WTC11 (cell line): Measurements from ENCODE around the gene FDXR.

Experiments used
- CREB1 ChIP-seq: sonication (generic); formaldehyde crosslinking; IDR thresholded peaks from 2 replicates; pipeline ENCODE4 v1.8.0; 2023; ENCODE audit warnings: mild to moderate bottlenecking, missing genetic modification reagents
- EMX1 ChIP-seq: fragments of 250-450 bp; sonication (Bioruptor Pico); IDR thresholded peaks from 2 replicates; pipeline ENCODE4 v1.8.0; 2021; ENCODE audit warnings: mild to moderate bottlenecking
- TCF7 ChIP-seq: sonication (generic); formaldehyde crosslinking; IDR thresholded peaks from 2 replicates; pipeline ENCODE4 v1.8.0; 2022; ENCODE audit warnings: mild to moderate bottlenecking, low read depth, missing genetic modification reagents, moderate library complexity
- TEAD1 ChIP-seq: sonication (generic); formaldehyde crosslinking; IDR thresholded peaks from 2 replicates; pipeline ENCODE4 v1.8.0; 2022; ENCODE audit warnings: mild to moderate bottlenecking, missing genetic modification reagents
- TEAD4 ChIP-seq: sonication (generic); formaldehyde crosslinking; IDR thresholded peaks from 2 replicates; pipeline ENCODE4 v1.8.0; 2022; ENCODE audit warnings: mild to moderate bottlenecking, missing genetic modification reagents
- ZNF423 ChIP-seq: fragments of 250-450 bp; sonication (Bioruptor Pico); IDR thresholded peaks from 2 replicates; pipeline ENCODE4 v2.1.2; 2022; ENCODE audit warnings: mild to moderate bottlenecking, moderate library complexity
- TF ChIP-seq, protein P1 (sequence below): fragments of 200-600 bp; IDR thresholded peaks from 2 replicates; pipeline ENCODE4 v1.8.0; 2022; ENCODE audit warnings: antibody characterized with exemption
- TF ChIP-seq, protein P2 (sequence below): sonication (generic); formaldehyde crosslinking; IDR thresholded peaks from 2 replicates; pipeline ENCODE4 v1.8.0; 2023; ENCODE audit warnings: missing genetic modification reagents, mild to moderate bottlenecking, borderline replicate concordance
- TF ChIP-seq, protein P3 (sequence below): sonication (generic); formaldehyde crosslinking; IDR thresholded peaks from 2 replicates; pipeline ENCODE4 v1.8.1; 2022; ENCODE audit warnings: low read depth, missing genetic modification reagents, borderline replicate concordance
- TF ChIP-seq, protein P4 (sequence below): sonication (generic); formaldehyde crosslinking; IDR thresholded peaks from 2 replicates; pipeline ENCODE4 v1.8.1; 2023; ENCODE audit warnings: mild to moderate bottlenecking, missing genetic modification reagents, borderline replicate concordance
- TF ChIP-seq, protein P5 (sequence below): sonication (generic); formaldehyde crosslinking; IDR thresholded peaks from 2 replicates; pipeline ENCODE4 v1.8.0; 2023; ENCODE audit warnings: mild to moderate bottlenecking, missing genetic modification reagents
- TF ChIP-seq, protein P6 (sequence below): sonication (generic); formaldehyde crosslinking; IDR thresholded peaks from 2 replicates; pipeline ENCODE4 v1.8.1; 2022; ENCODE audit warnings: mild to moderate bottlenecking, moderate library complexity, missing genetic modification reagents
- TF ChIP-seq, protein P7 (sequence below): sonication (generic); formaldehyde crosslinking; IDR thresholded peaks from 2 replicates; pipeline ENCODE4 v1.8.1; 2023; ENCODE audit warnings: mild to moderate bottlenecking, missing genetic modification reagents, moderate library complexity
- TF ChIP-seq, protein P8 (sequence below): sonication (generic); formaldehyde crosslinking; IDR thresholded peaks from 2 replicates; pipeline ENCODE4 v1.8.0; 2022; ENCODE audit warnings: mild to moderate bottlenecking, missing genetic modification reagents

DNA sequence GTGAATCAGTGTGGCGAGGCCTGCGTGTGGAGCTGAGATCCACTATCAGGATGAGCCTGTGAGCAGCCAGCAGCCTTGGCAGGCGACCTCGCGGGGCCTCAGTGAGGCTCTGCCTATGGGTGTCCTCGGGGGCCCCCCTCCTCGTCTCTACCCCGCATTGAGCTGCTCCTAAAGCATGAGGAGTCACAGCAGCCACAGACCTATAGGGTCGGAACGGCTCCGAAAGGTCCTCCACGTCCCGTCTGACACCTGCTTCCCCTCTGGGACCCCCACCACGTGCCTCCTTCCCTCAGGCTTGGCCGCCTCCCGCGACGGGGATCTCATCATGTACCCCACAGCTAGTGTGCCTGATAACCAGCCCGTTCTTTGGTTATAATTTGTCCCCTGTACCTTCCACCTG is 41.9 kb downstream of the FDXR start:
- no peak for TF ChIP-seq EMX1
- TF ChIP-seq, protein P1, sequence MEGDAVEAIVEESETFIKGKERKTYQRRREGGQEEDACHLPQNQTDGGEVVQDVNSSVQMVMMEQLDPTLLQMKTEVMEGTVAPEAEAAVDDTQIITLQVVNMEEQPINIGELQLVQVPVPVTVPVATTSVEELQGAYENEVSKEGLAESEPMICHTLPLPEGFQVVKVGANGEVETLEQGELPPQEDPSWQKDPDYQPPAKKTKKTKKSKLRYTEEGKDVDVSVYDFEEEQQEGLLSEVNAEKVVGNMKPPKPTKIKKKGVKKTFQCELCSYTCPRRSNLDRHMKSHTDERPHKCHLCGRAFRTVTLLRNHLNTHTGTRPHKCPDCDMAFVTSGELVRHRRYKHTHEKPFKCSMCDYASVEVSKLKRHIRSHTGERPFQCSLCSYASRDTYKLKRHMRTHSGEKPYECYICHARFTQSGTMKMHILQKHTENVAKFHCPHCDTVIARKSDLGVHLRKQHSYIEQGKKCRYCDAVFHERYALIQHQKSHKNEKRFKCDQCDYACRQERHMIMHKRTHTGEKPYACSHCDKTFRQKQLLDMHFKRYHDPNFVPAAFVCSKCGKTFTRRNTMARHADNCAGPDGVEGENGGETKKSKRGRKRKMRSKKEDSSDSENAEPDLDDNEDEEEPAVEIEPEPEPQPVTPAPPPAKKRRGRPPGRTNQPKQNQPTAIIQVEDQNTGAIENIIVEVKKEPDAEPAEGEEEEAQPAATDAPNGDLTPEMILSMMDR: no peak
- TF ChIP-seq, protein P2, sequence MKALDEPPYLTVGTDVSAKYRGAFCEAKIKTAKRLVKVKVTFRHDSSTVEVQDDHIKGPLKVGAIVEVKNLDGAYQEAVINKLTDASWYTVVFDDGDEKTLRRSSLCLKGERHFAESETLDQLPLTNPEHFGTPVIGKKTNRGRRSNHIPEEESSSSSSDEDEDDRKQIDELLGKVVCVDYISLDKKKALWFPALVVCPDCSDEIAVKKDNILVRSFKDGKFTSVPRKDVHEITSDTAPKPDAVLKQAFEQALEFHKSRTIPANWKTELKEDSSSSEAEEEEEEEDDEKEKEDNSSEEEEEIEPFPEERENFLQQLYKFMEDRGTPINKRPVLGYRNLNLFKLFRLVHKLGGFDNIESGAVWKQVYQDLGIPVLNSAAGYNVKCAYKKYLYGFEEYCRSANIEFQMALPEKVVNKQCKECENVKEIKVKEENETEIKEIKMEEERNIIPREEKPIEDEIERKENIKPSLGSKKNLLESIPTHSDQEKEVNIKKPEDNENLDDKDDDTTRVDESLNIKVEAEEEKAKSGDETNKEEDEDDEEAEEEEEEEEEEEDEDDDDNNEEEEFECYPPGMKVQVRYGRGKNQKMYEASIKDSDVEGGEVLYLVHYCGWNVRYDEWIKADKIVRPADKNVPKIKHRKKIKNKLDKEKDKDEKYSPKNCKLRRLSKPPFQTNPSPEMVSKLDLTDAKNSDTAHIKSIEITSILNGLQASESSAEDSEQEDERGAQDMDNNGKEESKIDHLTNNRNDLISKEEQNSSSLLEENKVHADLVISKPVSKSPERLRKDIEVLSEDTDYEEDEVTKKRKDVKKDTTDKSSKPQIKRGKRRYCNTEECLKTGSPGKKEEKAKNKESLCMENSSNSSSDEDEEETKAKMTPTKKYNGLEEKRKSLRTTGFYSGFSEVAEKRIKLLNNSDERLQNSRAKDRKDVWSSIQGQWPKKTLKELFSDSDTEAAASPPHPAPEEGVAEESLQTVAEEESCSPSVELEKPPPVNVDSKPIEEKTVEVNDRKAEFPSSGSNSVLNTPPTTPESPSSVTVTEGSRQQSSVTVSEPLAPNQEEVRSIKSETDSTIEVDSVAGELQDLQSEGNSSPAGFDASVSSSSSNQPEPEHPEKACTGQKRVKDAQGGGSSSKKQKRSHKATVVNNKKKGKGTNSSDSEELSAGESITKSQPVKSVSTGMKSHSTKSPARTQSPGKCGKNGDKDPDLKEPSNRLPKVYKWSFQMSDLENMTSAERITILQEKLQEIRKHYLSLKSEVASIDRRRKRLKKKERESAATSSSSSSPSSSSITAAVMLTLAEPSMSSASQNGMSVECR (CRISPR knock-in tag): no peak
- no peak for TF ChIP-seq ZNF423 (CRISPR knock-in tag)
- TF ChIP-seq, protein P3, sequence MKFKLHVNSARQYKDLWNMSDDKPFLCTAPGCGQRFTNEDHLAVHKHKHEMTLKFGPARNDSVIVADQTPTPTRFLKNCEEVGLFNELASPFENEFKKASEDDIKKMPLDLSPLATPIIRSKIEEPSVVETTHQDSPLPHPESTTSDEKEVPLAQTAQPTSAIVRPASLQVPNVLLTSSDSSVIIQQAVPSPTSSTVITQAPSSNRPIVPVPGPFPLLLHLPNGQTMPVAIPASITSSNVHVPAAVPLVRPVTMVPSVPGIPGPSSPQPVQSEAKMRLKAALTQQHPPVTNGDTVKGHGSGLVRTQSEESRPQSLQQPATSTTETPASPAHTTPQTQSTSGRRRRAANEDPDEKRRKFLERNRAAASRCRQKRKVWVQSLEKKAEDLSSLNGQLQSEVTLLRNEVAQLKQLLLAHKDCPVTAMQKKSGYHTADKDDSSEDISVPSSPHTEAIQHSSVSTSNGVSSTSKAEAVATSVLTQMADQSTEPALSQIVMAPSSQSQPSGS (CRISPR knock-in tag): no peak
- TF ChIP-seq, protein P4, sequence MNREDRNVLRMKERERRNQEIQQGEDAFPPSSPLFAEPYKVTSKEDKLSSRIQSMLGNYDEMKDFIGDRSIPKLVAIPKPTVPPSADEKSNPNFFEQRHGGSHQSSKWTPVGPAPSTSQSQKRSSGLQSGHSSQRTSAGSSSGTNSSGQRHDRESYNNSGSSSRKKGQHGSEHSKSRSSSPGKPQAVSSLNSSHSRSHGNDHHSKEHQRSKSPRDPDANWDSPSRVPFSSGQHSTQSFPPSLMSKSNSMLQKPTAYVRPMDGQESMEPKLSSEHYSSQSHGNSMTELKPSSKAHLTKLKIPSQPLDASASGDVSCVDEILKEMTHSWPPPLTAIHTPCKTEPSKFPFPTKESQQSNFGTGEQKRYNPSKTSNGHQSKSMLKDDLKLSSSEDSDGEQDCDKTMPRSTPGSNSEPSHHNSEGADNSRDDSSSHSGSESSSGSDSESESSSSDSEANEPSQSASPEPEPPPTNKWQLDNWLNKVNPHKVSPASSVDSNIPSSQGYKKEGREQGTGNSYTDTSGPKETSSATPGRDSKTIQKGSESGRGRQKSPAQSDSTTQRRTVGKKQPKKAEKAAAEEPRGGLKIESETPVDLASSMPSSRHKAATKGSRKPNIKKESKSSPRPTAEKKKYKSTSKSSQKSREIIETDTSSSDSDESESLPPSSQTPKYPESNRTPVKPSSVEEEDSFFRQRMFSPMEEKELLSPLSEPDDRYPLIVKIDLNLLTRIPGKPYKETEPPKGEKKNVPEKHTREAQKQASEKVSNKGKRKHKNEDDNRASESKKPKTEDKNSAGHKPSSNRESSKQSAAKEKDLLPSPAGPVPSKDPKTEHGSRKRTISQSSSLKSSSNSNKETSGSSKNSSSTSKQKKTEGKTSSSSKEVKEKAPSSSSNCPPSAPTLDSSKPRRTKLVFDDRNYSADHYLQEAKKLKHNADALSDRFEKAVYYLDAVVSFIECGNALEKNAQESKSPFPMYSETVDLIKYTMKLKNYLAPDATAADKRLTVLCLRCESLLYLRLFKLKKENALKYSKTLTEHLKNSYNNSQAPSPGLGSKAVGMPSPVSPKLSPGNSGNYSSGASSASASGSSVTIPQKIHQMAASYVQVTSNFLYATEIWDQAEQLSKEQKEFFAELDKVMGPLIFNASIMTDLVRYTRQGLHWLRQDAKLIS (CRISPR knock-in tag): no peak
- TF ChIP-seq TEAD1 (CRISPR knock-in tag): no peak
- no peak for TF ChIP-seq TEAD4 (CRISPR knock-in tag)
- TF ChIP-seq, protein P5, sequence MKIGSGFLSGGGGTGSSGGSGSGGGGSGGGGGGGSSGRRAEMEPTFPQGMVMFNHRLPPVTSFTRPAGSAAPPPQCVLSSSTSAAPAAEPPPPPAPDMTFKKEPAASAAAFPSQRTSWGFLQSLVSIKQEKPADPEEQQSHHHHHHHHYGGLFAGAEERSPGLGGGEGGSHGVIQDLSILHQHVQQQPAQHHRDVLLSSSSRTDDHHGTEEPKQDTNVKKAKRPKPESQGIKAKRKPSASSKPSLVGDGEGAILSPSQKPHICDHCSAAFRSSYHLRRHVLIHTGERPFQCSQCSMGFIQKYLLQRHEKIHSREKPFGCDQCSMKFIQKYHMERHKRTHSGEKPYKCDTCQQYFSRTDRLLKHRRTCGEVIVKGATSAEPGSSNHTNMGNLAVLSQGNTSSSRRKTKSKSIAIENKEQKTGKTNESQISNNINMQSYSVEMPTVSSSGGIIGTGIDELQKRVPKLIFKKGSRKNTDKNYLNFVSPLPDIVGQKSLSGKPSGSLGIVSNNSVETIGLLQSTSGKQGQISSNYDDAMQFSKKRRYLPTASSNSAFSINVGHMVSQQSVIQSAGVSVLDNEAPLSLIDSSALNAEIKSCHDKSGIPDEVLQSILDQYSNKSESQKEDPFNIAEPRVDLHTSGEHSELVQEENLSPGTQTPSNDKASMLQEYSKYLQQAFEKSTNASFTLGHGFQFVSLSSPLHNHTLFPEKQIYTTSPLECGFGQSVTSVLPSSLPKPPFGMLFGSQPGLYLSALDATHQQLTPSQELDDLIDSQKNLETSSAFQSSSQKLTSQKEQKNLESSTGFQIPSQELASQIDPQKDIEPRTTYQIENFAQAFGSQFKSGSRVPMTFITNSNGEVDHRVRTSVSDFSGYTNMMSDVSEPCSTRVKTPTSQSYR (CRISPR knock-in tag): no peak
- TF ChIP-seq, protein P6, sequence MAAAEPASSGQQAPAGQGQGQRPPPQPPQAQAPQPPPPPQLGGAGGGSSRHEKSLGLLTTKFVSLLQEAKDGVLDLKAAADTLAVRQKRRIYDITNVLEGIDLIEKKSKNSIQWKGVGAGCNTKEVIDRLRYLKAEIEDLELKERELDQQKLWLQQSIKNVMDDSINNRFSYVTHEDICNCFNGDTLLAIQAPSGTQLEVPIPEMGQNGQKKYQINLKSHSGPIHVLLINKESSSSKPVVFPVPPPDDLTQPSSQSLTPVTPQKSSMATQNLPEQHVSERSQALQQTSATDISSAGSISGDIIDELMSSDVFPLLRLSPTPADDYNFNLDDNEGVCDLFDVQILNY (CRISPR knock-in tag): no peak
- TF ChIP-seq, protein P7, sequence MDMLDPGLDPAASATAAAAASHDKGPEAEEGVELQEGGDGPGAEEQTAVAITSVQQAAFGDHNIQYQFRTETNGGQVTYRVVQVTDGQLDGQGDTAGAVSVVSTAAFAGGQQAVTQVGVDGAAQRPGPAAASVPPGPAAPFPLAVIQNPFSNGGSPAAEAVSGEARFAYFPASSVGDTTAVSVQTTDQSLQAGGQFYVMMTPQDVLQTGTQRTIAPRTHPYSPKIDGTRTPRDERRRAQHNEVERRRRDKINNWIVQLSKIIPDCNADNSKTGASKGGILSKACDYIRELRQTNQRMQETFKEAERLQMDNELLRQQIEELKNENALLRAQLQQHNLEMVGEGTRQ (CRISPR knock-in tag): no peak
- TF ChIP-seq, protein P8, sequence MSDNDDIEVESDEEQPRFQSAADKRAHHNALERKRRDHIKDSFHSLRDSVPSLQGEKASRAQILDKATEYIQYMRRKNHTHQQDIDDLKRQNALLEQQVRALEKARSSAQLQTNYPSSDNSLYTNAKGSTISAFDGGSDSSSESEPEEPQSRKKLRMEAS (CRISPR knock-in tag): no peak
- TF ChIP-seq TCF7 (CRISPR knock-in tag): no peak
- no peak for TF ChIP-seq CREB1
